HepG2 (cell line): ENCODE data around the gene COL26A1. TPM values are rescaled to one million over a fixed set of nuclear protein-coding genes. Genes with fewer than 3 reads are reported as not detected.

Experiments
- BCL6 ChIP-seq: IDR thresholded peaks from 2 replicates; pipeline ENCODE4 v1.6.1; 2016; ENCODE audit warnings: missing genetic modification reagents, missing compliant biosample characterization
- BRCA1 ChIP-seq: sonication (generic); formaldehyde crosslinking; IDR thresholded peaks from 2 replicates; pipeline ENCODE4 v1.4.0; 2020; ENCODE audit warnings: missing genetic modification reagents
- ESRRA ChIP-seq: sonication (generic); formaldehyde crosslinking; IDR thresholded peaks from 2 replicates; pipeline ENCODE4 v1.5.1; 2020; ENCODE audit warnings: mild to moderate bottlenecking, low read depth, missing genetic modification reagents
- ISL2 ChIP-seq: sonication (generic); formaldehyde crosslinking; IDR thresholded peaks from 2 replicates; pipeline ENCODE4 v1.5.0; 2020; ENCODE audit warnings: missing genetic modification reagents
- KAT2B ChIP-seq: fragments of 150-350 bp; IDR thresholded peaks from 2 replicates; pipeline ENCODE4 v1.6.1; 2014; ENCODE audit warnings: low read depth, low read length, borderline replicate concordance
- KDM3A ChIP-seq: IDR thresholded peaks from 2 replicates; pipeline ENCODE4 v1.6.1; 2018; ENCODE audit warnings: low read depth, missing compliant biosample characterization
- NFYC ChIP-seq: IDR thresholded peaks from 2 replicates; pipeline ENCODE4 v1.6.1; 2016; ENCODE audit warnings: missing genetic modification reagents, missing compliant biosample characterization
- NR3C1 ChIP-seq: sonication (generic); formaldehyde crosslinking; IDR thresholded peaks from 2 replicates; pipeline ENCODE4 v1.4.0; 2020; ENCODE audit warnings: missing genetic modification reagents
- RBFOX2 ChIP-seq: fragments of 200-400 bp; formaldehyde crosslinking; IDR thresholded peaks from 2 replicates; pipeline ENCODE4 v1.6.1; 2017; ENCODE audit warnings: low read depth, mild to moderate bottlenecking, low read length
- RXRA ChIP-seq: sonication (generic); formaldehyde crosslinking; IDR thresholded peaks from 2 replicates; pipeline ENCODE4 v1.5.1; 2020; ENCODE audit warnings: missing genetic modification reagents
- SAFB2 ChIP-seq: sonication (generic); formaldehyde crosslinking; IDR thresholded peaks from 2 replicates; pipeline ENCODE4 v1.5.1; 2020; ENCODE audit warnings: missing genetic modification reagents, low read depth, mild to moderate bottlenecking, borderline replicate concordance
- XRCC5 ChIP-seq: fragments of 200-400 bp; formaldehyde crosslinking; optimal IDR thresholded peaks from 2 replicates; pipeline ENCODE3; 2017; ENCODE audit warnings: mild to moderate bottlenecking, low read length
- ZFY ChIP-seq: sonication (generic); formaldehyde crosslinking; IDR thresholded peaks from 2 replicates; pipeline ENCODE4 v1.4.0; 2020; ENCODE audit warnings: missing genetic modification reagents
- ZNF256 ChIP-seq: sonication (generic); formaldehyde crosslinking; conservative IDR thresholded peaks from 2 replicates; pipeline ENCODE4 v1.4.0; 2020; ENCODE audit warnings: missing genetic modification reagents
- ZNF619 ChIP-seq: sonication (generic); formaldehyde crosslinking; IDR thresholded peaks from 2 replicates; pipeline ENCODE4 v1.4.0; 2020; ENCODE audit warnings: mild to moderate bottlenecking, missing genetic modification reagents
- polyA plus RNA-seq, 8 experiments: library from polyadenylated mRNA; depleted of rRNA in 3 of 8; stranded (reverse) in 7 of 8; unstranded in 1 of 8; fragments of >200 nt; fragmentation: Illumina TruSeq in 4 of 8; extraction: Trizol in 4 of 8; gene quantifications; 2 replicates each; pipeline versions ENCODE4 v1.2.1 to v1.2.3, GENCODE V29; 2011 to 2016; ENCODE audit warnings: low read depth in 4 of 8, missing spikeins in 1 of 8, mixed read lengths in 1 of 8; ENCODE audit not compliant: insufficient read depth in 1 of 8
- total RNA-seq, 5 experiments: library from RNA; depleted of rRNA; stranded (reverse); fragments of >200 nt; fragmentation: Illumina TruSeq; extraction: Trizol; gene quantifications; 2 replicates each; pipeline ENCODE4 v1.2.3, GENCODE V29; 2016; ENCODE audit warnings: low read depth in 1 of 5
- TF ChIP-seq, protein P1 (sequence below): sonication (generic); formaldehyde crosslinking; IDR thresholded peaks from 2 replicates; pipeline ENCODE4 v1.5.0; 2020; ENCODE audit warnings: missing genetic modification reagents
- TF ChIP-seq, protein P2 (sequence below): sonication (generic); formaldehyde crosslinking; IDR thresholded peaks from 2 replicates; pipeline ENCODE4 v1.4.0; 2020; ENCODE audit warnings: mild to moderate bottlenecking, missing genetic modification reagents, borderline replicate concordance
- TF ChIP-seq, protein P3 (sequence below): sonication (generic); formaldehyde crosslinking; IDR thresholded peaks from 2 replicates; pipeline ENCODE4 v1.9.0; 2022; ENCODE audit warnings: missing genetic modification reagents, mild to moderate bottlenecking, borderline replicate concordance

The COL26A1 gene
- total and polyA plus RNA-seq, 2 of the 13 experiments (the other 11 are each of a cell fraction or from before 2014, with no cell fraction given): 7.8 to 9.2 TPM

DNA sequence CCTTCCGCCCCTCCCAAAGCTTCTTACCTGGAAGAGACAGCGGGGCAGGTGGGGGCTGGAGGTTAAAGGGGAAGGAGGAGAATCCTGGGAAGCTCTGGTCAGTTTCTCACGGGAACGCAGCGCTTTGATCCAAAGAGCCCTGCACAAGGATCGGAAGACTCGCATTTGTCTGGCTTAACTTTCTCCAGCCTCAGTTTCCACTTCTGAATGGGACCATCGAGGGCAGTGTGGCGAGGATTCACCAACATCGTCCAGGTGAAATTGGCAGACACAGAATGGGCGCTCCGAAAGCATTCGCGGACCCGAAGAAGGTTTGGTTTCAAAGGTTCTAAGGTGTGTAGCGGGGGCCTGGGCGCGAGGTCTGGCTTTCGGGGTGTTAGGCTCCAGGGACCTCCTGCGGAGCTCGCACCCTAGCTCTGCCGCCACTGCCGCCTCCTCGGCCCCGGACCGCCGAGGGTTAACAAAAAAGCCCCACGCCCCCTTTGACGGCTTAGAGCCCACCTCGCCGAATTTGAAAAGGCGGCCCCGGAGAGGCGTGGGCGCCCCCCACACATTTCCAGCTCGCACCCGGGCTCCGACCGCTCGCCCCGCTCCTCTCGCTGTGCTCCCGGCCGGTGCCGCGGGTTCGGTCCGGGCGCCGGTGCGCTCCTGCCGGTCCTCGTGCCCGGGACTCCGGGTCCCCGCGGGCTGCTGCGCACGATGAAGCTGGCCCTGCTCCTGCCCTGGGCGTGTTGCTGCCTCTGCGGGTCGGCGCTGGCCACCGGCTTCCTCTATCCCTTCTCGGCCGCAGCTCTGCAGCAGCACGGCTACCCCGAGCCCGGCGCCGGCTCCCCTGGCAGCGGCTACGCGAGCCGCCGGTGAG lies at the start of gene COL26A1 (continued):
- no peak for TF ChIP-seq ESRRA (CRISPR knock-in tag)
- TF ChIP-seq, protein P1, sequence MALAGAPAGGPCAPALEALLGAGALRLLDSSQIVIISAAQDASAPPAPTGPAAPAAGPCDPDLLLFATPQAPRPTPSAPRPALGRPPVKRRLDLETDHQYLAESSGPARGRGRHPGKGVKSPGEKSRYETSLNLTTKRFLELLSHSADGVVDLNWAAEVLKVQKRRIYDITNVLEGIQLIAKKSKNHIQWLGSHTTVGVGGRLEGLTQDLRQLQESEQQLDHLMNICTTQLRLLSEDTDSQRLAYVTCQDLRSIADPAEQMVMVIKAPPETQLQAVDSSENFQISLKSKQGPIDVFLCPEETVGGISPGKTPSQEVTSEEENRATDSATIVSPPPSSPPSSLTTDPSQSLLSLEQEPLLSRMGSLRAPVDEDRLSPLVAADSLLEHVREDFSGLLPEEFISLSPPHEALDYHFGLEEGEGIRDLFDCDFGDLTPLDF (CRISPR knock-in tag): no peak
- TF ChIP-seq, protein P2, sequence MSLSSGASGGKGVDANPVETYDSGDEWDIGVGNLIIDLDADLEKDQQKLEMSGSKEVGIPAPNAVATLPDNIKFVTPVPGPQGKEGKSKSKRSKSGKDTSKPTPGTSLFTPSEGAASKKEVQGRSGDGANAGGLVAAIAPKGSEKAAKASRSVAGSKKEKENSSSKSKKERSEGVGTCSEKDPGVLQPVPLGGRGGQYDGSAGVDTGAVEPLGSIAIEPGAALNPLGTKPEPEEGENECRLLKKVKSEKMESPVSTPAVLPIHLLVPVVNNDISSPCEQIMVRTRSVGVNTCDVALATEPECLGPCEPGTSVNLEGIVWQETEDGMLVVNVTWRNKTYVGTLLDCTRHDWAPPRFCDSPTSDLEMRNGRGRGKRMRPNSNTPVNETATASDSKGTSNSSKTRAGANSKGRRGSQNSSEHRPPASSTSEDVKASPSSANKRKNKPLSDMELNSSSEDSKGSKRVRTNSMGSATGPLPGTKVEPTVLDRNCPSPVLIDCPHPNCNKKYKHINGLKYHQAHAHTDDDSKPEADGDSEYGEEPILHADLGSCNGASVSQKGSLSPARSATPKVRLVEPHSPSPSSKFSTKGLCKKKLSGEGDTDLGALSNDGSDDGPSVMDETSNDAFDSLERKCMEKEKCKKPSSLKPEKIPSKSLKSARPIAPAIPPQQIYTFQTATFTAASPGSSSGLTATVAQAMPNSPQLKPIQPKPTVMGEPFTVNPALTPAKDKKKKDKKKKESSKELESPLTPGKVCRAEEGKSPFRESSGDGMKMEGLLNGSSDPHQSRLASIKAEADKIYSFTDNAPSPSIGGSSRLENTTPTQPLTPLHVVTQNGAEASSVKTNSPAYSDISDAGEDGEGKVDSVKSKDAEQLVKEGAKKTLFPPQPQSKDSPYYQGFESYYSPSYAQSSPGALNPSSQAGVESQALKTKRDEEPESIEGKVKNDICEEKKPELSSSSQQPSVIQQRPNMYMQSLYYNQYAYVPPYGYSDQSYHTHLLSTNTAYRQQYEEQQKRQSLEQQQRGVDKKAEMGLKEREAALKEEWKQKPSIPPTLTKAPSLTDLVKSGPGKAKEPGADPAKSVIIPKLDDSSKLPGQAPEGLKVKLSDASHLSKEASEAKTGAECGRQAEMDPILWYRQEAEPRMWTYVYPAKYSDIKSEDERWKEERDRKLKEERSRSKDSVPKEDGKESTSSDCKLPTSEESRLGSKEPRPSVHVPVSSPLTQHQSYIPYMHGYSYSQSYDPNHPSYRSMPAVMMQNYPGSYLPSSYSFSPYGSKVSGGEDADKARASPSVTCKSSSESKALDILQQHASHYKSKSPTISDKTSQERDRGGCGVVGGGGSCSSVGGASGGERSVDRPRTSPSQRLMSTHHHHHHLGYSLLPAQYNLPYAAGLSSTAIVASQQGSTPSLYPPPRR: no peak
- peak; percentile 56 for TF ChIP-seq RBFOX2
- no peak for TF ChIP-seq ZNF256 (CRISPR knock-in tag)
- no peak for TF ChIP-seq ZNF619 (CRISPR knock-in tag)
- no peak for TF ChIP-seq ISL2 (CRISPR knock-in tag)
- TF ChIP-seq RXRA (CRISPR knock-in tag): no peak
- no peak for TF ChIP-seq NR3C1 (CRISPR knock-in tag)
- no peak for TF ChIP-seq BCL6
- TF ChIP-seq, protein P3, sequence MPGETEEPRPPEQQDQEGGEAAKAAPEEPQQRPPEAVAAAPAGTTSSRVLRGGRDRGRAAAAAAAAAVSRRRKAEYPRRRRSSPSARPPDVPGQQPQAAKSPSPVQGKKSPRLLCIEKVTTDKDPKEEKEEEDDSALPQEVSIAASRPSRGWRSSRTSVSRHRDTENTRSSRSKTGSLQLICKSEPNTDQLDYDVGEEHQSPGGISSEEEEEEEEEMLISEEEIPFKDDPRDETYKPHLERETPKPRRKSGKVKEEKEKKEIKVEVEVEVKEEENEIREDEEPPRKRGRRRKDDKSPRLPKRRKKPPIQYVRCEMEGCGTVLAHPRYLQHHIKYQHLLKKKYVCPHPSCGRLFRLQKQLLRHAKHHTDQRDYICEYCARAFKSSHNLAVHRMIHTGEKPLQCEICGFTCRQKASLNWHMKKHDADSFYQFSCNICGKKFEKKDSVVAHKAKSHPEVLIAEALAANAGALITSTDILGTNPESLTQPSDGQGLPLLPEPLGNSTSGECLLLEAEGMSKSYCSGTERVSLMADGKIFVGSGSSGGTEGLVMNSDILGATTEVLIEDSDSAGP (CRISPR knock-in tag): peak; percentile 67; the same call in 1 of the 2 replicates
- no peak for TF ChIP-seq KDM3A
- no peak for TF ChIP-seq SAFB2 (CRISPR knock-in tag)
- no peak for TF ChIP-seq NFYC
- no peak for TF ChIP-seq KAT2B
- TF ChIP-seq ZFY: no peak; the same call in 1 of the 2 replicates
- no peak for TF ChIP-seq BRCA1 (CRISPR knock-in tag)
- no peak for TF ChIP-seq XRCC5
